OCI-LY3 (cell line): ENCODE results near the gene HOXA5.

Experiments used
- CTCF ChIP-seq: fragments of 200-600, 300-600 bp; sonication (generic); IDR thresholded peaks from 2 replicates; pipeline ENCODE4 v1.5.1; 2014; ENCODE audit warnings: antibody characterized with exemption, low read length, low read depth
- EZH2phosphoT487 ChIP-seq: fragments of 200-600 bp; shearing (Covaris generic); IDR thresholded peaks from 2 replicates; pipeline ENCODE4 v1.6.1; 2018; ENCODE audit warnings: antibody characterized with exemption, mixed run types, low read depth

- TF ChIP-seq CTCF, result no peak
- TF ChIP-seq EZH2phosphoT487, result no peak
Observed at GRCh38 chr7:27151931-27152815, 8.7 kb upstream of the HOXA5 start, which contains the start of gene HOXA3.
